ENCODE results near the gene TUBGCP3.

The TUBGCP3 gene

GRCh38 chr13:112435973-112436372 is 152.0 kb downstream of the TUBGCP3 start:
- peaks cover 7% of the 10 kb centered on the region for H3K9me3 ChIP-seq (ENCODE audit: low read length)
- no peak overlapping the region for H3K4me2 ChIP-seq (ENCODE audit: low read length)
- TF ChIP-seq EZH2 (IDR thresholded peaks at IDR 0.05; ENCODE audit: borderline replicate concordance, low read length) (no peak), CTCF (IDR thresholded peaks at IDR 0.05; ENCODE audit: low read length) (no peak)
- H3K9me2 ChIP-seq (ENCODE audit: low read depth, low read length) = no peaks in the 10 kb centered on the region
- no peaks in the 10 kb centered on the region for H3K79me2 ChIP-seq (ENCODE audit: insufficient read depth, low read length)
- H3K27me3 ChIP-seq (ENCODE audit: insufficient read depth, low read length) = no peaks in the 10 kb centered on the region
- H3K36me3 ChIP-seq (ENCODE audit: insufficient read depth, low read length) = no peaks in the 10 kb centered on the region
- H3K4me3 ChIP-seq (ENCODE audit: low read depth, low read length, poor library complexity, severe bottlenecking) = no peak overlapping the region
- no peak overlapping the region for H3K9ac ChIP-seq (ENCODE audit: low read length)
- H3F3A ChIP-seq (ENCODE audit: insufficient read depth, low read length) = no peaks in the 10 kb centered on the region
- H4K20me1 ChIP-seq (ENCODE audit: insufficient read depth, low read length) = no peaks in the 10 kb centered on the region
- no peak overlapping the region for H3K27ac ChIP-seq (ENCODE audit: low read depth, low read length, poor library complexity, severe bottlenecking)
- no peak overlapping the region for H2AFZ ChIP-seq (ENCODE audit: low read length)
- H3K4me1 ChIP-seq (ENCODE audit: insufficient read depth, low read length, severe bottlenecking) = no peaks in the 10 kb centered on the region

Measured in OCI-LY1 (cell line).